ENCODE measurements around the gene CDH11. TPM values are rescaled to one million over a fixed set of nuclear protein-coding genes. Genes with fewer than 3 reads are reported as not detected.

The CDH11 gene
- total and polyA plus RNA-seq, 2 experiments from 2014 or later = 3.5 to 19.6 TPM

- TF ChIP-seq STAT1 (IDR thresholded peaks at IDR 0.05; ENCODE audit: unreplicated experiment) (no peak), CREB1 (CRISPR knock-in tag; IDR thresholded peaks at IDR 0.05; ENCODE audit: low read depth) (no peak), ETS1 (IDR thresholded peaks at IDR 0.05) (no peak), JUNB (IDR thresholded peaks at IDR 0.05; ENCODE audit: unreplicated experiment) (no peak), EZH2phosphoT487 (IDR thresholded peaks at IDR 0.05; ENCODE audit: unreplicated experiment) (no peak), NANOG (IDR thresholded peaks at IDR 0.05; ENCODE audit: borderline replicate concordance) (no peak), ZNF114 (CRISPR knock-in tag; IDR thresholded peaks at IDR 0.05) (no peak), REST (IDR thresholded peaks at IDR 0.05; ENCODE audit: unreplicated experiment) (no peak), POLR2AphosphoS5 (IDR thresholded peaks at IDR 0.05; ENCODE audit: low read depth) (no peak), CTCF (conservative IDR thresholded peaks at IDR 0.05; ENCODE audit: low read depth in 2 of 2) (no peak), ZNF462 (CRISPR knock-in tag; IDR thresholded peaks at IDR 0.05) (no peak), EZH2 (IDR thresholded peaks at IDR 0.05; ENCODE audit: low read depth, unreplicated experiment) (no peak), ZNF331 (CRISPR knock-in tag; IDR thresholded peaks at IDR 0.05; ENCODE audit: low read depth) (no peak)
- no peaks in the 10 kb centered on the region for H3K27me3 Mint-ChIP-seq (ENCODE audit: insufficient read depth, low read depth, poor library complexity)
- H3K27me3 ChIP-seq (ENCODE audit: insufficient read depth) = no peaks in the 10 kb centered on the region
- H3K4me1 Mint-ChIP-seq = peaks cover 4% of the 10 kb centered on the region; the same call in 2 of the 3 replicates
- no peaks in the 10 kb centered on the region for H3K9me3 Mint-ChIP-seq
- no peak overlapping the region for H3K27ac Mint-ChIP-seq
- no peak overlapping the region for H2AFZ ChIP-seq
- H3K27ac ChIP-seq (ENCODE audit: low read depth) = no peak overlapping the region
- no peak overlapping the region for H3K4me3 Mint-ChIP-seq
- no peaks in the 10 kb centered on the region for H3K4me1 ChIP-seq (ENCODE audit: insufficient read depth)
- H3K36me3 Mint-ChIP-seq (ENCODE audit: low read depth) = no peaks in the 10 kb centered on the region
- no peaks in the 10 kb centered on the region for H3F3A ChIP-seq (replicated peaks; ENCODE audit: low read depth)
- no peaks in the 10 kb centered on the region for H3K36me3 ChIP-seq (ENCODE audit: insufficient read depth)
- DNase-seq (ENCODE audit: low spot score) (no peak), ATAC-seq (no peak)
- H3K9me2 ChIP-seq (ENCODE audit: insufficient read depth) = no peaks in the 10 kb centered on the region
- no peaks in the 10 kb centered on the region for H4K20me1 ChIP-seq (replicated peaks; ENCODE audit: insufficient read depth)
- H3K79me2 ChIP-seq (replicated peaks; ENCODE audit: insufficient read depth) = no peaks in the 10 kb centered on the region
- no peak overlapping the region for H3K4me3 ChIP-seq
- H3K4me2 ChIP-seq = no peak overlapping the region
Observed at GRCh38 chr16:64990101-64990500, 131.8 kb downstream of the CDH11 start.
